Tibial artery (tissue), 4 donors: Measurements from ENCODE around the gene TNS1.

ENCODE experiments used
- DNase-seq, 2 donors: peaks; one replicate each; pipeline ENCODE4 v3.0.0-alpha.2; 2019
- H3K27ac ChIP-seq, 2 donors: fragments of 200-600 bp; sonication (generic) in 1 of 2; 1 replicate in 1 of 2; 2 replicates in 1 of 2; pipeline ENCODE4 v1.5.1; 2018 to 2019; ENCODE audit warnings: mild to moderate bottlenecking in 1 of 2
- H3K27me3 ChIP-seq, 2 donors: fragments of 200-600 bp; sonication (generic) in 1 of 2; one replicate each; pipeline versions ENCODE4 v1.5.1 to v1.6.0; 2016 to 2019
- H3K36me3 ChIP-seq, 3 donors: fragments of 200-600 bp; sonication (generic) in 2 of 3; one replicate each; pipeline ENCODE4 v1.5.1; 2016 to 2019; ENCODE audit warnings: mild to moderate bottlenecking in 2 of 3
- H3K4me1 ChIP-seq, 4 donors: fragments of 200-600 bp; sonication (generic) in 2 of 4; 1 replicate in 3 of 4; 2 replicates in 1 of 4; pipeline ENCODE4 v1.5.1; 2016 to 2019
- H3K4me3 ChIP-seq, 2 donors: fragments of 200-600 bp; sonication (generic) in 1 of 2; 1 replicate in 1 of 2; 2 replicates in 1 of 2; pipeline ENCODE4 v1.5.1; 2018 to 2019; ENCODE audit warnings: mild to moderate bottlenecking in 2 of 2
- H3K9me3 ChIP-seq, 3 donors: fragments of 200-600 bp; sonication (generic) in 1 of 3; one replicate each; pipeline ENCODE4 v1.5.1; 2016 to 2019
- CTCF ChIP-seq, 2 experiments: fragments of 200-600 bp in 1 of 2; fragments of 450-650 bp in 1 of 2; IDR thresholded peaks; one replicate each; pipeline ENCODE4 v1.5.1; 2017 to 2019; ENCODE audit warnings: antibody characterized with exemption in 2 of 2, mild to moderate bottlenecking in 1 of 2, moderate library complexity in 1 of 2
- intact Hi-C: fragments of 100-400 bp; cut with DNase I; formaldehyde crosslinking; loops from one replicate; pipeline ENCODE4 v1.15.0; 2023; ENCODE audit warnings: low total_unique reads

Gene TNS1

GRCh38 chr2:217903859-217904613, 98.8 kb downstream of the TNS1 start:
- DNase-seq: peak; percentile 89 to 96
- Histone ChIP-seq H3K27ac (peak overlapping the region; percentile 95 to 98), H3K36me3 (peaks cover 29 to 47% (median 33%) of the 10 kb centered on the region in 3 donors), H3K27me3 (no peaks in the 10 kb centered on the region), H3K4me1 (peaks cover 12 to 100% (median 97%) of the 10 kb centered on the region in 4 donors), H3K4me3 (peak overlapping the region; percentile 0 to 53), H3K9me3 (no peaks in the 10 kb centered on the region)
- intact Hi-C loops: no loop called here
- TF ChIP-seq CTCF (IDR thresholded peaks at IDR 0.05): peak in 1 of 2 experiments; percentile 16

- Histone ChIP-seq H3K27ac (peak overlapping the region; percentile 95 to 98), H3K27me3 (no peaks in the 10 kb centered on the region), H3K4me1 (peaks cover 12 to 100% (median 97%) of the 10 kb centered on the region in 4 donors), H3K9me3 (no peaks in the 10 kb centered on the region), H3K4me3 (peak overlapping the region; percentile 44 to 53), H3K36me3 (peaks cover 36 to 49% (median 37%) of the 10 kb centered on the region in 3 donors)
- no peak for TF ChIP-seq CTCF (IDR thresholded peaks at IDR 0.05)
- no peak for DNase-seq
- intact Hi-C loops: no loop called here
These were observed 99.5 kb downstream of the TNS1 start for GRCh38 chr2:217903142-217903858.

- Histone ChIP-seq H3K36me3 (peaks cover 40 to 54% (median 44%) of the 10 kb centered on the region in 3 donors), H3K9me3 (no peaks in the 10 kb centered on the region), H3K27ac (peak overlapping the region; percentile 95 to 98), H3K4me1 (peaks cover 12 to 100% (median 97%) of the 10 kb centered on the region in 4 donors), H3K4me3 (peak overlapping the region; percentile 44 to 53), H3K27me3 (no peaks in the 10 kb centered on the region)
- intact Hi-C loops: no loop called here
- TF ChIP-seq CTCF (IDR thresholded peaks at IDR 0.05): no peak
- peak; percentile 95 to 96 for DNase-seq
These were observed 100.2 kb downstream of the TNS1 start for GRCh38 chr2:217902379-217903141.

GRCh38 chr2:217901835-217902378, 100.9 kb downstream of the TNS1 start:
- no peaks in the 10 kb centered on the region for H3K27me3 ChIP-seq
- no peaks in the 10 kb centered on the region for H3K9me3 ChIP-seq
- peak; percentile 74 to 91 for DNase-seq
- intact Hi-C loops: no loop called here
- peaks cover 47 to 58% (median 50%) of the 10 kb centered on the region in 3 donors for H3K36me3 ChIP-seq
- peaks cover 12 to 100% (median 97%) of the 10 kb centered on the region in 4 donors for H3K4me1 ChIP-seq
- peak overlapping the region; percentile 95 to 98 for H3K27ac ChIP-seq
- TF ChIP-seq CTCF (IDR thresholded peaks at IDR 0.05): no peak
- H3K4me3 ChIP-seq: peak overlapping the region; percentile 44 to 53

GRCh38 chr2:217901400-217901799, 101.4 kb downstream of the TNS1 start:
- Histone ChIP-seq H3K27ac (peak overlapping the region; percentile 95 to 98), H3K4me3 (peak overlapping the region; percentile 44 to 53), H3K27me3 (no peaks in the 10 kb centered on the region), H3K36me3 (peaks cover 49 to 59% (median 55%) of the 10 kb centered on the region in 3 donors), H3K4me1 (peaks cover 11 to 99% (median 92%) of the 10 kb centered on the region in 4 donors), H3K9me3 (no peaks in the 10 kb centered on the region)
- DNase-seq: no peak
- intact Hi-C loops: no loop called here
- TF ChIP-seq CTCF (IDR thresholded peaks at IDR 0.05): no peak
